GM06990 (cell line): ENCODE measurements around the gene TTC5.

Experiments used
- DNase-seq: peaks from one replicate; pipeline ENCODE4 v3.0.0-alpha.2; 2011; ENCODE audit not compliant: insufficient read length; ENCODE audit errors: extremely low read depth
- H3K27me3 ChIP-seq: replicated peaks from 2 replicates; pipeline ENCODE4 v1.6.0; 2011; ENCODE audit warnings: low read length; ENCODE audit not compliant: control insufficient read depth, insufficient read depth
- H3K36me3 ChIP-seq: 2 replicates; pipeline ENCODE4 v1.5.1; 2011; ENCODE audit warnings: low read length; ENCODE audit not compliant: control insufficient read depth, insufficient read depth
- H3K4me3 ChIP-seq: replicated peaks from 2 replicates; pipeline ENCODE4 v1.5.1; 2011; ENCODE audit warnings: low read depth, mild to moderate bottlenecking, control low read depth, low read length
- TF ChIP-seq, protein P1 (sequence below): IDR thresholded peaks from 2 replicates; pipeline ENCODE4 v1.5.1; 2011; ENCODE audit warnings: low read length, control low read depth, mild to moderate bottlenecking, inconsistent platforms; ENCODE audit not compliant: insufficient read depth, poor library complexity, severe bottlenecking

TTC5 gene

GRCh38 chr14:20328705-20329104 is 23.0 kb upstream of the TTC5 start:
- H3K36me3 ChIP-seq: peaks cover 8% of the 10 kb centered on the region
- TF ChIP-seq, protein P1, sequence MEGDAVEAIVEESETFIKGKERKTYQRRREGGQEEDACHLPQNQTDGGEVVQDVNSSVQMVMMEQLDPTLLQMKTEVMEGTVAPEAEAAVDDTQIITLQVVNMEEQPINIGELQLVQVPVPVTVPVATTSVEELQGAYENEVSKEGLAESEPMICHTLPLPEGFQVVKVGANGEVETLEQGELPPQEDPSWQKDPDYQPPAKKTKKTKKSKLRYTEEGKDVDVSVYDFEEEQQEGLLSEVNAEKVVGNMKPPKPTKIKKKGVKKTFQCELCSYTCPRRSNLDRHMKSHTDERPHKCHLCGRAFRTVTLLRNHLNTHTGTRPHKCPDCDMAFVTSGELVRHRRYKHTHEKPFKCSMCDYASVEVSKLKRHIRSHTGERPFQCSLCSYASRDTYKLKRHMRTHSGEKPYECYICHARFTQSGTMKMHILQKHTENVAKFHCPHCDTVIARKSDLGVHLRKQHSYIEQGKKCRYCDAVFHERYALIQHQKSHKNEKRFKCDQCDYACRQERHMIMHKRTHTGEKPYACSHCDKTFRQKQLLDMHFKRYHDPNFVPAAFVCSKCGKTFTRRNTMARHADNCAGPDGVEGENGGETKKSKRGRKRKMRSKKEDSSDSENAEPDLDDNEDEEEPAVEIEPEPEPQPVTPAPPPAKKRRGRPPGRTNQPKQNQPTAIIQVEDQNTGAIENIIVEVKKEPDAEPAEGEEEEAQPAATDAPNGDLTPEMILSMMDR: no peak
- no peak overlapping the region for H3K4me3 ChIP-seq
- no peak for DNase-seq
- H3K27me3 ChIP-seq: no peaks in the 10 kb centered on the region

DNA sequence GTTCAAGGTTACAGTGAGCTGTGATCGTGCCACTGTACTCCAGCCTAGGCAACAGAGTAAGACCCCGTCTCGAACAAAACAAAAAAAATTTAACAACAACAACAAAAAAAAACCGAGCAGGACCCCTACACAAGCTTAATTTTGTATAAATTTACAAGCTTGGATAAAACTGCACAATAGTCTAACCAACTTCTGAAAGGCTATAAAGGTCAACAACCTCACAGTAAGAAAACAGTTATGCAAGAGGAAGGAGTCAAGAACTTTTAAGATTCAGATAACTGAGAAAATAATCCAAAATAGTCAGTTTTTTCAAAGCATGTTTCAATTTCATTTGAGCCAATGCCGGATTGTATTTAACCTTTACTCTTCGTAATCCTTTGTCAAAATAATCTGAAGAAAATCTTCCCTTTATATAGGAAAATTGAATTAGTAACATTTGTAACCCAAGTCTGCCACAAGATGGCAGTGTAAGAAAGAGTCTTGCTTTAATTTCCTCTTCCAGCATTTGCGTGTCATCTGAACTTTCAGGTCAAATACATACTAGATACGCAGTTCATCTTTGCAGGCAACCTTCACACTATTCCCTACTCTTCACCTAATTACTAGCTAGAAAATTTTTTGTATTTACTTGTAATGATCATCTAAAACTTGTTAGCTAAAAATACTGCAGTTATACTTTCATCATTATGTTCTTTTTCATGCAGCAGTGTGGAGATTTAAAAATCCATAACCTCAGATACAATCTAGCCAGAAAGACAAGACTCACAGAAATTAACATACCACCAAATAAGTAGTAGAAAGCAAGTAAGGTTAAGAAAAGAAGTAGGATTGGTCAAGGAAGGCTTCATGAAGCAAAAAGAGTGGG is 21.5 kb upstream of the TTC5 start:
- no peak for DNase-seq

GRCh38 chr14:20317720-20318119 is 12.0 kb upstream of the TTC5 start:
- TF ChIP-seq, protein P1: no peak
- Histone ChIP-seq H3K36me3 (peaks cover 6% of the 10 kb centered on the region), H3K27me3 (no peaks in the 10 kb centered on the region), H3K4me3 (no peak overlapping the region)
- no peak for DNase-seq

More for the DNA sequence above, 21.5 kb upstream of the TTC5 start:
- Histone ChIP-seq H3K36me3 (peaks cover 8% of the 10 kb centered on the region), H3K4me3 (no peak overlapping the region), H3K27me3 (no peaks in the 10 kb centered on the region)
- TF ChIP-seq, protein P1: peak; percentile 53

DNA sequence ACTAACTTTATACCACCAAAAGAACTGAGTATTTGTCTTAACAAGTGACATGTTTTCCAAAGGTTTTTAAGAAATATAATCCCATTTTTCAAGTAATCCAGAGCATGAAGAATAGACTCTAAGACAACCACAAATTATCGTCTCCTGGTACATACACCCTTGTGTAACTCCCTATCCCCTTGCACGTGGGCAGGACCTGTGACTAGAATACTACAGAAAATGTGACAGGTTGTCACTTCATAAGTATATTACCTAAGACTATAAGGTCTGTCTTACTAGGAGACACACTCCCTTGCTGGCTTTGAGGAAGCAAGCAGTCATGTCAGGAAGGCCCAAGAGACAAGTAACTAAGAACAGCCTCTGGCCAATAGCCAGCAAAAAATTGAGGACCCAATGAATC is 8.3 kb upstream of the TTC5 start:
- no peak for DNase-seq
- Histone ChIP-seq H3K27me3 (no peaks in the 10 kb centered on the region), H3K4me3 (no peak overlapping the region), H3K36me3 (peaks cover 9% of the 10 kb centered on the region)
- TF ChIP-seq, protein P1: no peak

DNA sequence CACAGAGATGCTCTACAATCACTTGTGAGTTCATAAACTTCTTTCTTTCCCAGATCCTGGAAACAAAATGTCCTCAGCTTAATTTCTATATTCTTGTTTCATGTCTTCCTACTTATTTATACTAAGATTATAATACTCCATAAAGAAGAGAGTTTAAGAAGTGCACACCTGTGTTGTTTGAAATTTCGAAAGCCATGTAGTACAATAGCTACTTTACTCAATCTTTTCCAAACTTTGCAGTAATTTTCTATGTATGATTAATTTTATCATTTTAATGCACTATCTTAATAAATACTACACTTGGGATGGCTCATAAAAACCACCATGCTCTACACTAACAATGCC is 300 bp upstream of the TTC5 start:
- TF ChIP-seq, protein P1: no peak
- DNase-seq: no peak
- no peaks in the 10 kb centered on the region for H3K27me3 ChIP-seq
- no peak overlapping the region for H3K4me3 ChIP-seq
- no peaks in the 10 kb centered on the region for H3K36me3 ChIP-seq
